ENCODE data around the gene SH3RF1.
"Not testable (repeated sequence)": the region's sequence is repeated elsewhere in the genome, so short reads cannot be mapped to it uniquely, and the experiment has no call there.

Gene SH3RF1

DNA sequence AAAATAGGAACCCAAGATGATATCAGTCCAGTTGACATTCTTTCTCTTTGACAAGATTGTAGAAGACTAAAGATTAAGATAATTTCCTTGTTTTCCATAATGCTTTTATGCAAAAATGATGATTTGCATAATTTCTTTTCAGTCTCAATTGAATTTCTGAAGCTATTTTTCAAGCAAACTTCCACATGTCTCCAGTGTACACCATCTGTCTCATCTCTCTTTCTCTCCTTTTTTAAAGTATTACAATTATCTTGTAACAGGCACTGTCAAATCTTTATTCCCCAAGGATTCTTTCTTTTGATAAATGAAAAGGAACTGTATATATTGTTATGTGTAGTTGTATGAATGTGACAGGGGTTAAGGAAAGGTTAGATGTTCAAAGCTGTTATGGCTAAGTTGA is 7.9 kb upstream of the SH3RF1 start:
- H3K27ac ChIP-seq (ENCODE audit: low read length): no peak overlapping the region

GRCh38 chr4:169277838-169278237 is 7.1 kb upstream of the SH3RF1 start:
- not testable (repeated sequence) for H4K20me1 ChIP-seq (ENCODE audit: insufficient read depth, low read length); H3K4me1 ChIP-seq (ENCODE audit: low read length); H2AFZ ChIP-seq (ENCODE audit: low read depth, low read length); H3K36me3 ChIP-seq (replicated peaks; ENCODE audit: low read depth, low read length); H3K27ac ChIP-seq (ENCODE audit: low read length); H3K4me2 ChIP-seq (ENCODE audit: low read length); H3K4me3 ChIP-seq (ENCODE audit: low read length); H3K9ac ChIP-seq (ENCODE audit: low read length); H3K79me2 ChIP-seq (ENCODE audit: low read length); H3K9me3 ChIP-seq (ENCODE audit: insufficient read depth, low read length)
- H3K27me3 ChIP-seq (ENCODE audit: low read depth, low read length): peaks cover 32% of the 10 kb centered on the region

More for the DNA sequence above, 7.9 kb upstream of the SH3RF1 start:
- no peaks in the 10 kb centered on the region for H3K36me3 ChIP-seq (replicated peaks; ENCODE audit: low read depth, low read length)
- TF ChIP-seq, protein P1, sequence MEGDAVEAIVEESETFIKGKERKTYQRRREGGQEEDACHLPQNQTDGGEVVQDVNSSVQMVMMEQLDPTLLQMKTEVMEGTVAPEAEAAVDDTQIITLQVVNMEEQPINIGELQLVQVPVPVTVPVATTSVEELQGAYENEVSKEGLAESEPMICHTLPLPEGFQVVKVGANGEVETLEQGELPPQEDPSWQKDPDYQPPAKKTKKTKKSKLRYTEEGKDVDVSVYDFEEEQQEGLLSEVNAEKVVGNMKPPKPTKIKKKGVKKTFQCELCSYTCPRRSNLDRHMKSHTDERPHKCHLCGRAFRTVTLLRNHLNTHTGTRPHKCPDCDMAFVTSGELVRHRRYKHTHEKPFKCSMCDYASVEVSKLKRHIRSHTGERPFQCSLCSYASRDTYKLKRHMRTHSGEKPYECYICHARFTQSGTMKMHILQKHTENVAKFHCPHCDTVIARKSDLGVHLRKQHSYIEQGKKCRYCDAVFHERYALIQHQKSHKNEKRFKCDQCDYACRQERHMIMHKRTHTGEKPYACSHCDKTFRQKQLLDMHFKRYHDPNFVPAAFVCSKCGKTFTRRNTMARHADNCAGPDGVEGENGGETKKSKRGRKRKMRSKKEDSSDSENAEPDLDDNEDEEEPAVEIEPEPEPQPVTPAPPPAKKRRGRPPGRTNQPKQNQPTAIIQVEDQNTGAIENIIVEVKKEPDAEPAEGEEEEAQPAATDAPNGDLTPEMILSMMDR (IDR thresholded peaks at IDR 0.05; ENCODE audit: low read depth, low read length): no peak
- no peak for TF ChIP-seq EZH2phosphoT487 (IDR thresholded peaks at IDR 0.05; ENCODE audit: low read depth)
- H3K9me3 ChIP-seq (ENCODE audit: insufficient read depth, low read length): no peaks in the 10 kb centered on the region
- H3K9ac ChIP-seq (ENCODE audit: low read length): no peak overlapping the region
- no peak overlapping the region for H3K4me2 ChIP-seq (ENCODE audit: low read length)
- H3K4me3 ChIP-seq (ENCODE audit: low read length): no peak overlapping the region
- H4K20me1 ChIP-seq (ENCODE audit: insufficient read depth, low read length): no peaks in the 10 kb centered on the region
- H3K79me2 ChIP-seq (ENCODE audit: low read length): no peaks in the 10 kb centered on the region
- no peaks in the 10 kb centered on the region for H3K4me1 ChIP-seq (ENCODE audit: low read length)
- peaks cover 32% of the 10 kb centered on the region for H3K27me3 ChIP-seq (ENCODE audit: low read depth, low read length)
- no peak overlapping the region for H2AFZ ChIP-seq (ENCODE audit: low read depth, low read length)

- H3K4me3 ChIP-seq (ENCODE audit: low read length): no peak overlapping the region
- no peaks in the 10 kb centered on the region for H4K20me1 ChIP-seq (ENCODE audit: insufficient read depth, low read length)
- no peaks in the 10 kb centered on the region for H3K79me2 ChIP-seq (ENCODE audit: low read length)
- no peaks in the 10 kb centered on the region for H3K36me3 ChIP-seq (replicated peaks; ENCODE audit: low read depth, low read length)
- no peaks in the 10 kb centered on the region for H3K9me3 ChIP-seq (ENCODE audit: insufficient read depth, low read length)
- TF ChIP-seq, protein P1 (IDR thresholded peaks at IDR 0.05; ENCODE audit: low read depth, low read length): no peak
- TF ChIP-seq EZH2phosphoT487 (IDR thresholded peaks at IDR 0.05; ENCODE audit: low read depth): no peak
- no peak overlapping the region for H2AFZ ChIP-seq (ENCODE audit: low read depth, low read length)
- peaks cover 12% of the 10 kb centered on the region for H3K4me1 ChIP-seq (ENCODE audit: low read length)
- no peak overlapping the region for H3K9ac ChIP-seq (ENCODE audit: low read length)
- H3K27ac ChIP-seq (ENCODE audit: low read length): no peak overlapping the region
- peaks cover 48% of the 10 kb centered on the region for H3K27me3 ChIP-seq (ENCODE audit: low read depth, low read length)
- no peak overlapping the region for H3K4me2 ChIP-seq (ENCODE audit: low read length)
These were observed 4.4 kb upstream of the SH3RF1 start for GRCh38 chr4:169275180-169275579.

DNA sequence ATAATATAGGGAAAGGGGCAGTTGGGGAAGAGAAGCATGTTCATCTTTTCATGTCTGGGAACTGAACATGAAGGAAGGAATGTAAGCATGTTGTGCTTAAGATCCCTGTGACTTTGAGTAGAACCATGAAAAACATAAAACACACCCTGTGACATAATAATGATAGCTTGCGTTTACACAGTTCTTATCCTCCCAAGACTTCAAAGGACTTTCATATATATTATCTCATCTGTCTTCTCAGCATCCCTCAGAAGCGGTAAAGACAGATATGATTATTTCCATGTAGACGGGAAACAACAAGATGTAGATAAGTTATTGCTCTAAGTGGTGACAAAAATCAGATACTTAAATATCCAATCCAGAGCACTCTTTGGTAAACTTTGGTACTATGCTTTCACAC is 3.3 kb upstream of the SH3RF1 start:
- no peak overlapping the region for H2AFZ ChIP-seq (ENCODE audit: low read depth, low read length)

More for the DNA sequence above, 3.3 kb upstream of the SH3RF1 start:
- no peaks in the 10 kb centered on the region for H3K9me3 ChIP-seq (ENCODE audit: insufficient read depth, low read length)
- peaks cover 54% of the 10 kb centered on the region for H3K27me3 ChIP-seq (ENCODE audit: low read depth, low read length)
- no peak for TF ChIP-seq EZH2phosphoT487 (IDR thresholded peaks at IDR 0.05; ENCODE audit: low read depth)
- TF ChIP-seq, protein P1 (IDR thresholded peaks at IDR 0.05; ENCODE audit: low read depth, low read length): no peak
- H3K27ac ChIP-seq (ENCODE audit: low read length): no peak overlapping the region
- H3K4me2 ChIP-seq (ENCODE audit: low read length): no peak overlapping the region
- no peak overlapping the region for H3K4me3 ChIP-seq (ENCODE audit: low read length)
- no peak overlapping the region for H3K9ac ChIP-seq (ENCODE audit: low read length)
- peaks cover 20% of the 10 kb centered on the region for H3K4me1 ChIP-seq (ENCODE audit: low read length)
- H3K79me2 ChIP-seq (ENCODE audit: low read length): no peaks in the 10 kb centered on the region
- no peaks in the 10 kb centered on the region for H3K36me3 ChIP-seq (replicated peaks; ENCODE audit: low read depth, low read length)
- no peaks in the 10 kb centered on the region for H4K20me1 ChIP-seq (ENCODE audit: insufficient read depth, low read length)
